ENCODE results near the gene QRICH1. TPM values are rescaled to one million over a fixed set of nuclear protein-coding genes. Genes with fewer than 3 reads are reported as not detected.

The QRICH1 gene
- total RNA-seq, 1 donor from 2014 or later: 129 TPM

DNA sequence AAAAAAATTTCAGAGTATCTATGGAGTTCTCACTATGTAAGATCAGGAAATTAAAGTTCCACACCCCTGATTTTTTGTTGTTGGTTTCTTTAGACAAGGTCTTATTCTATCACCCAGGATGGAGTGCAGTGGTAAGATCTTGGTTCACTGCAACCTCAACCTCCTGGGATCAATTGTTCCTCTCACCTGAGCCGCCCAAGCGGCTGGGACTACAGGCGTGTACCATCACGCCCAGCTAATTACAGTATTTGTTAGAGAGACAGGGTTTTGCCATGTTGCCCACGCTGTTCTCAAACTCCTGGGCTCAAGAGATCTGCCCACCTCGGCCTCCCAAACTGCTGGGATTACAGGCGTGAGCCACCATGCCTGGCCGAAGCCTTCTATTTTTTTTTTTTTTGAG, 12.4 kb downstream of the QRICH1 start:
- no peaks in the 10 kb centered on the region for H3K4me1 ChIP-seq
- no peaks in the 10 kb centered on the region for H3K27me3 ChIP-seq

DNA sequence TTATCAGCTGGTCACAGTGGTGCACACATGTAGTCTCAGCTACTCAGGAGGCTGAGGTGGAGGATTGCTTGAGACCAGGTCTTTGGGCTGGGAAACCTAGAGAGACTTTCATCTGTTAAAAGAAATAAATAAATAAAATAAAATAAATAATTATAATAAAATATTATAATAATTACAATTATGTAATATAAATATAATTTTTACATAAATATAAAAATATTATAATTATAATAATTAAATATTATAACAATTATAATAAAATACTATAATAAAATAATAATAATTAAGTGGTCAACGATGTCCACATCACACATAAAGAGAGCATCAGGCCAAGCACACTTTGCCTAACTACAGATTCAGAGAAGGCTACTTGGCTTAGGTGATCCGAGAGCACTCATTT, 14.6 kb downstream of the QRICH1 start:
- TF ChIP-seq, protein P1, sequence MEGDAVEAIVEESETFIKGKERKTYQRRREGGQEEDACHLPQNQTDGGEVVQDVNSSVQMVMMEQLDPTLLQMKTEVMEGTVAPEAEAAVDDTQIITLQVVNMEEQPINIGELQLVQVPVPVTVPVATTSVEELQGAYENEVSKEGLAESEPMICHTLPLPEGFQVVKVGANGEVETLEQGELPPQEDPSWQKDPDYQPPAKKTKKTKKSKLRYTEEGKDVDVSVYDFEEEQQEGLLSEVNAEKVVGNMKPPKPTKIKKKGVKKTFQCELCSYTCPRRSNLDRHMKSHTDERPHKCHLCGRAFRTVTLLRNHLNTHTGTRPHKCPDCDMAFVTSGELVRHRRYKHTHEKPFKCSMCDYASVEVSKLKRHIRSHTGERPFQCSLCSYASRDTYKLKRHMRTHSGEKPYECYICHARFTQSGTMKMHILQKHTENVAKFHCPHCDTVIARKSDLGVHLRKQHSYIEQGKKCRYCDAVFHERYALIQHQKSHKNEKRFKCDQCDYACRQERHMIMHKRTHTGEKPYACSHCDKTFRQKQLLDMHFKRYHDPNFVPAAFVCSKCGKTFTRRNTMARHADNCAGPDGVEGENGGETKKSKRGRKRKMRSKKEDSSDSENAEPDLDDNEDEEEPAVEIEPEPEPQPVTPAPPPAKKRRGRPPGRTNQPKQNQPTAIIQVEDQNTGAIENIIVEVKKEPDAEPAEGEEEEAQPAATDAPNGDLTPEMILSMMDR (IDR thresholded peaks at IDR 0.05): no peak
- intact Hi-C loops (cut with DNase I): no loop called here

More for the DNA sequence above, 12.4 kb downstream of the QRICH1 start:
- Histone ChIP-seq H3K36me3 (peaks cover 6 to 20% of the 10 kb centered on the region in 2 donors), H3K9me3 (no peaks in the 10 kb centered on the region), H3K4me3 (no peak overlapping the region), H3K27ac (no peak overlapping the region)
- intact Hi-C loops (cut with DNase I): no loop called here
- TF ChIP-seq, protein P1 (IDR thresholded peaks at IDR 0.05): no peak
- no peak for DNase-seq (ENCODE audit: low spot score in 2 of 2)

DNA sequence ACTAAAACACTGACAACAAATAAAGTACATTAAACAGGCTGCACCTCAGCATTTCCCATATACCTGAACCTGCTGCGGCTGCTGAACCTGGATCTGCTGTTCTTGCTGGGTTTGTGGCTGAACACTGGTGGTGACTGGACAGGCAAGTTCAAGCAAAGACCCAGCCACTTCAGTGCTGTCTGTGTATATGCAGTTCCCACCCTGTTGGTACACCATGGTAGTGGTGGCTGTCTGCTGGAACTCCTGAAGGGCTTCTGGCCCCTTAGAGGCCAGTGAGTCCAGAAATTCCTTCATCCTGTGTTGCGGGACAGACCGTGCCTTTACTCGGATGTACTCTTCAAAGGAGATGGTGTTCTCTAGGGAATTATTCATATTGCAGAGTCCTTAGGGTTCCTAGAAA, 17.2 kb downstream of the QRICH1 start:
- Histone ChIP-seq H3K4me3 (no peak overlapping the region), H3K4me1 (no peaks in the 10 kb centered on the region), H3K36me3 (peaks cover 49 to 60% of the 10 kb centered on the region in 2 donors), H3K27me3 (no peaks in the 10 kb centered on the region), H3K9me3 (no peaks in the 10 kb centered on the region), H3K27ac (no peak overlapping the region)
- DNase-seq (ENCODE audit: low spot score in 2 of 2): no peak
- TF ChIP-seq, protein P1 (IDR thresholded peaks at IDR 0.05): no peak
- intact Hi-C loops (cut with DNase I): no loop called here

More for the DNA sequence above, 14.6 kb downstream of the QRICH1 start:
- DNase-seq (ENCODE audit: low spot score in 2 of 2): no peak
- Histone ChIP-seq H3K36me3 (peaks cover 27 to 41% of the 10 kb centered on the region in 2 donors), H3K27ac (no peak overlapping the region), H3K4me1 (no peaks in the 10 kb centered on the region), H3K9me3 (no peaks in the 10 kb centered on the region), H3K4me3 (no peak overlapping the region), H3K27me3 (no peaks in the 10 kb centered on the region)

DNA sequence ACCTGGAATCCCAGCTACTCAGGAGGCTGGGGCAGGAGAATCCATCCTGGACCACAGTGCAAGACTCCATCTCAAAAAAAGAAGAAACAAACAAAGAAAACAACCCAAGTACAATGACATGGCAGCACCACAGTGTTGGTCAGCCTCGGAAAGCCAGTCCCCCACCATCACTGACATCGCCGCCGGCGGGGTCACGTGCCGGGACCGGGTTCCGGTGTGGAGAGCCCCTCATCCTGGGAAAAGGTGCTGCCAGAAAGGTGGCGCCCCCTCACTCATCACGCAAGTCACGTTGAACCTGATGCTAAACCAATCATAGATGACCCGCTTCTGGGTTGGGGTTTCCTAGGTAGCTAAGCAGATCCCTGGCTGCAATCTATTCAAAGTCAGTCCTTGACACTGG, 17.8 kb downstream of the QRICH1 start:
- Histone ChIP-seq H3K27me3 (no peaks in the 10 kb centered on the region), H3K4me3 (no peak overlapping the region), H3K4me1 (no peaks in the 10 kb centered on the region), H3K9me3 (no peaks in the 10 kb centered on the region), H3K27ac (no peak overlapping the region), H3K36me3 (peaks cover 53 to 66% of the 10 kb centered on the region in 2 donors)
- DNase-seq (ENCODE audit: low spot score in 2 of 2): no peak
- intact Hi-C loops (cut with DNase I): no loop called here
- TF ChIP-seq, protein P1 (IDR thresholded peaks at IDR 0.05): no peak

DNA sequence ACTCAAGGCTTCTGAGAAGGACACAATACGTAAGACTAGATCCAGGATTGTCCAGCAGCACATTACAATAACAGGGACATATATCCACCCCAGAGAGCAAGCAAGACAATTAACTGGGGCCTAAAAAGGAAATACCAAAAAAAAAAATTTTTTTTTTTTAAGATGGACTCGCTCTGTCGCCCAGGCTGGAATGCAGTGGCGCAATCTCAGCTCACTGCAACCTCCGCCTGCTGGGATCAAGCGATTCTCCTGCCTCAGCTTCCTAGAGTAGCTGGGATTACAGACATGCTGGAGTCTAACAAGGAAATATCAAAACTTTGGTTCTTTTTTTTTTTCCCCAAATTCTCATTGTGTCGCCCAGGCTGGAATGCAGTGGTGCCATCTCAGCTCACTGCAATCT, 35.9 kb downstream of the QRICH1 start:
- Histone ChIP-seq H3K9me3 (no peaks in the 10 kb centered on the region), H3K4me3 (no peak overlapping the region), H3K27me3 (no peaks in the 10 kb centered on the region), H3K36me3 (peaks cover 64 to 67% of the 10 kb centered on the region in 2 donors), H3K27ac (no peak overlapping the region), H3K4me1 (no peaks in the 10 kb centered on the region)
- DNase-seq (ENCODE audit: low spot score in 2 of 2): no peak
- TF ChIP-seq, protein P1 (IDR thresholded peaks at IDR 0.05): no peak
- intact Hi-C loops (cut with DNase I): no loop called here

DNA sequence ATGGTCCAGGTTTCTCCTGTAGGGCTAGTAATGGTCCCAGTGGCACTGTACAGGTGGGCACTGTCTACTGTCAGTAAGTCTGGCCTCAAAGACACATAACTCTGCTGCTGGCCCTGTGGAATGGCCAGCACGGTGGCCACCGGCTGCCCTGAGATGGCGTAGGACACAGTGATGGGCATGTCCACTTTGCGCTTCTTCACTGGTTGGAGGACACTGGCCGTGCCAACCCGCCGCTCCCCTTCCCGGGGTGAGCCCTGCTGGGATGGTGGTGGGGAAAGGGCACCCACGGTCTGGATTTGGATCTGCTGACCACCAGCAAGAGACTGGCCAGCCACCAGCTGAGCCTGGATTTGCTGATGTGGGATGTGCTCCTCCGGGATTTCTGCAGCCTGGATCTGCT, 36.6 kb downstream of the QRICH1 start:
- no peak overlapping the region for H3K27ac ChIP-seq
- no peak for DNase-seq (ENCODE audit: low spot score in 2 of 2)
- H3K27me3 ChIP-seq: no peaks in the 10 kb centered on the region
- H3K9me3 ChIP-seq: no peaks in the 10 kb centered on the region
- TF ChIP-seq, protein P1 (IDR thresholded peaks at IDR 0.05): no peak
- intact Hi-C loops (cut with DNase I): no loop called here
- H3K4me3 ChIP-seq: no peak overlapping the region
- peaks cover 65 to 66% of the 10 kb centered on the region in 2 donors for H3K36me3 ChIP-seq
- no peaks in the 10 kb centered on the region for H3K4me1 ChIP-seq

Data from ascending aorta (tissue), 2 donors.